Kidney (tissue), 14 donors: ENCODE measurements around the gene N4BP2L1. TPM values are rescaled to one million over a fixed set of nuclear protein-coding genes. Genes with fewer than 3 reads are reported as not detected.
A peak's percentile ranks its signal among the peaks of the same experiment; 100 is the strongest.

Experiments used
- DNase-seq, 5 donors: peaks; one replicate each; pipeline ENCODE4 v3.0.0-alpha.2; 2013 to 2020
- FAIRE-seq: peaks from 2 replicates; lab custom pipeline; 2012; peaks lifted over from hg19 to GRCh38; lab: Jason Lieb, UNC
- H3K27ac ChIP-seq, 2 donors: one replicate each; pipeline ENCODE4 v1.7.0; 2013; ENCODE audit warnings: low read depth in 2 of 2, low read length in 2 of 2, inconsistent platforms in 1 of 2
- H3K27me3 ChIP-seq: one replicate; pipeline ENCODE4 v1.7.1; 2013; ENCODE audit warnings: low read length, inconsistent platforms; ENCODE audit not compliant: control insufficient read depth, insufficient read depth
- H3K36me3 ChIP-seq, 3 donors: one replicate each; pipeline versions ENCODE4 v1.7.0 to v1.7.1; 2013; ENCODE audit warnings: low read length in 3 of 3, control low read depth in 1 of 3, inconsistent platforms in 1 of 3; ENCODE audit not compliant: insufficient read depth in 3 of 3, control insufficient read depth in 2 of 3
- H3K4me1 ChIP-seq, 3 donors: one replicate each; pipeline versions ENCODE4 v1.7.0 to v1.7.1; 2013; ENCODE audit warnings: low read length in 3 of 3, inconsistent platforms in 1 of 3, low read depth in 1 of 3; ENCODE audit not compliant: control insufficient read depth in 2 of 3, insufficient read depth in 2 of 3
- H3K4me3 ChIP-seq, 3 donors: one replicate each; pipeline versions ENCODE4 v1.7.0 to v1.8.1; 2013; ENCODE audit warnings: low read length in 3 of 3, control low read depth in 1 of 3, inconsistent platforms in 1 of 3
- H3K9ac ChIP-seq, 3 donors: one replicate each; pipeline versions ENCODE4 v1.7.0 to v1.7.1; 2013; ENCODE audit warnings: low read length in 3 of 3, control low read depth in 1 of 3, inconsistent platforms in 1 of 3
- H3K9me3 ChIP-seq, 3 donors: one replicate each; pipeline versions ENCODE4 v1.7.0 to v1.7.1; 2013; ENCODE audit warnings: low read length in 3 of 3, control low read depth in 1 of 3, inconsistent platforms in 1 of 3; ENCODE audit not compliant: control insufficient read depth in 2 of 3, insufficient read depth in 1 of 3
- intact Hi-C: fragments of 100-400 bp; cut with DNase I; formaldehyde crosslinking; loops from one replicate; pipeline ENCODE4 v1.11.1; 2022
- polyA plus RNA-seq: library from polyadenylated mRNA; stranded (reverse); fragments of 350-450 nt; fragmentation: Illumina TruSeq; extraction: RNeasy Lipid Tissue Mini Kit (QIAGEN cat#74804); gene quantifications from one replicate; pipeline ENCODE4 v1.2.3, GENCODE V29; 2014; ENCODE audit warnings: low read depth, low replicate concordance; ENCODE audit not compliant: insufficient read depth
- total RNA-seq: library from RNA; stranded (reverse); fragmentation: NEBNext Ultra II Directional; extraction: Animal tissue kit (Norgen Biotek cat#: 25700); gene quantifications from one replicate; pipeline ENCODE4 v1.2.1, GENCODE V29; 2021
- TF ChIP-seq, protein P1 (sequence below): IDR thresholded peaks from 3 replicates; pipeline ENCODE4 v1.5.1; 2012; ENCODE audit warnings: mild to moderate bottlenecking, moderate library complexity, borderline replicate concordance; ENCODE audit not compliant: insufficient read depth; ENCODE audit errors: extremely low read depth
- donor health status: control.
- donor health status: control.
- donor health status: control.
- donor health status: control.
- donor health status: control.
- donor health status: DM: yes; HTN: yes; CAD: no.
- donor health status: Normal renal cell carcinoma (clear cell type).

N4BP2L1 gene
- total and polyA plus RNA-seq, 2 donors from 2014 or later, result 10.1 to 14.5 TPM

DNA sequence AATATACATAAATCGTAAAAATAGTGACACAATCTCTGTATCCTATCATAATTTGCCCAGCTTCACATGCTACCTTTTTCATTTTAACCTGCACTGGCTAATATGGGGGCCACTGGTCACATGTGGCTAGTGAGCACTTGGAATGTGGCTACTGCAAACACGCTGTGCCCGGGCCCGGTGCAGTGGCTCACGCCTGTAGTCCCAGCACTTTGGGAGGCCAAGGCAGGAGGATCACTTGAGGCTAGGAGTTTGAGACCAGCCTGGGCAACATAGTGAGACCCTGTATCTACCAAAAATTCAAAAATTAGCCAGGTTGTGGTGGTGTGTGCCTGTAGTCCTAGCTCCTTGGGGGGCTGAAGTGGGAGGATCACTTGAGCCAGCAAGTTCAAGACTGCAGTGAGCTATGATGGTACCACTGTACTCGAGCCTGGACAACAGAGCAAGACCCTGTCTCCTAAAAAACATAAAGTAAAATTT lies 1.5 kb upstream of the N4BP2L1 start:
- Histone ChIP-seq H3K4me1 (peaks cover 0 to 10% (median 4%) of the 10 kb centered on the region in 3 donors), H3K27me3 (no peaks in the 10 kb centered on the region), H3K4me3 (no peak overlapping the region), H3K36me3 (peaks cover 0 to 3% (median under 1%) of the 10 kb centered on the region in 3 donors), H3K9ac (no peak overlapping the region), H3K27ac (no peak overlapping the region), H3K9me3 (no peaks in the 10 kb centered on the region)
- intact Hi-C loops, result no loop called here
- TF ChIP-seq, protein P1, sequence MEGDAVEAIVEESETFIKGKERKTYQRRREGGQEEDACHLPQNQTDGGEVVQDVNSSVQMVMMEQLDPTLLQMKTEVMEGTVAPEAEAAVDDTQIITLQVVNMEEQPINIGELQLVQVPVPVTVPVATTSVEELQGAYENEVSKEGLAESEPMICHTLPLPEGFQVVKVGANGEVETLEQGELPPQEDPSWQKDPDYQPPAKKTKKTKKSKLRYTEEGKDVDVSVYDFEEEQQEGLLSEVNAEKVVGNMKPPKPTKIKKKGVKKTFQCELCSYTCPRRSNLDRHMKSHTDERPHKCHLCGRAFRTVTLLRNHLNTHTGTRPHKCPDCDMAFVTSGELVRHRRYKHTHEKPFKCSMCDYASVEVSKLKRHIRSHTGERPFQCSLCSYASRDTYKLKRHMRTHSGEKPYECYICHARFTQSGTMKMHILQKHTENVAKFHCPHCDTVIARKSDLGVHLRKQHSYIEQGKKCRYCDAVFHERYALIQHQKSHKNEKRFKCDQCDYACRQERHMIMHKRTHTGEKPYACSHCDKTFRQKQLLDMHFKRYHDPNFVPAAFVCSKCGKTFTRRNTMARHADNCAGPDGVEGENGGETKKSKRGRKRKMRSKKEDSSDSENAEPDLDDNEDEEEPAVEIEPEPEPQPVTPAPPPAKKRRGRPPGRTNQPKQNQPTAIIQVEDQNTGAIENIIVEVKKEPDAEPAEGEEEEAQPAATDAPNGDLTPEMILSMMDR, result no peak
- FAIRE-seq (no peak), DNase-seq (no peak)

DNA sequence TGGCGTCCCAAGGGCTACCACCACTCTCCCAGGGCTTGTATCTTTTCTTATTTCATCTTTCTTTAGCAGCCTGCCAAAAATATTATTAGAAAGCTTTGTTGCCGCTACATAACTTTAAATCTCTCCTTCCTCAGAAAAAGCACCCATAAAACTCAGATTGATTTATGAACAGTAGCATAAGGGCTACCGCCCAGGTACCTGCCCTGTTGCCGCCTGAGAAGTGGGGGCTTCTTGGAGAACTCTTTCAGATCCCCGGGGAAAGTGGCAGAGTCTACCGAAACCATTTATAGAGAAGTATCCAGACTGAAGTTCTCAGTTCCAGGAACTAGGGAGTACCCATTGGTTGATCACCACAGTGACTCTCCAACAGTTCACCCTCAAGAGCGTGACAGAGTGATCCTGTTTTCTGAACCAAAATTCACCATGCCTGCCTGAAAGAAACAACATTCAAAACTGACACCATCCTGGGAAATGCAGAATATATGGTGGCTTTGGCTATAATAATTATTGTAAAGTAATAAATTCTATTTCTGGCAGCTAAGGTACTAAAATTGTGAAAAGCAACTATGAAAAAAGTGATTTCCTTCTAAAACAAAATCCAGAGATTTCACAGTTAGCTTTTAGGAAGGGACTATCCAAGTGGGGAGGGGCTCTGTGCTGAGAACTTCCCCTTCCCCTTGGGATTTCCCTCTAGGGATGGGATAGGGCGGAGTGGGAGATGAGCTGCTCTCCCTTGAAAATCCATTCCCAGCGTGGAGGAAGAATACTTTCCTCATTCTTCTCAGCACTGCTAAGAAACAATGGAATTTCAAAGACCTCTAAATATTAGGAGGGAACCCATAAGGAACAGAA lies 877 bp upstream of the N4BP2L1 start:
- peak overlapping the region in 2 of 3 donors; percentile 39 to 70 for H3K9ac ChIP-seq
- FAIRE-seq, result no peak
- H3K36me3 ChIP-seq, result peaks cover 0 to 3% (median 0%) of the 10 kb centered on the region in 3 donors
- no peaks in the 10 kb centered on the region for H3K27me3 ChIP-seq
- peak overlapping the region; percentile 76 to 89 for H3K27ac ChIP-seq
- peaks cover 0 to 10% (median 4%) of the 10 kb centered on the region in 3 donors for H3K4me1 ChIP-seq
- H3K9me3 ChIP-seq, result no peaks in the 10 kb centered on the region
- H3K4me3 ChIP-seq, result peak overlapping the region; percentile 65 to 70 (median 69)
- TF ChIP-seq, protein P1, result no peak
- intact Hi-C loops, result no loop called here
- peak in 1 of 5 donors; percentile 43 for DNase-seq

DNA sequence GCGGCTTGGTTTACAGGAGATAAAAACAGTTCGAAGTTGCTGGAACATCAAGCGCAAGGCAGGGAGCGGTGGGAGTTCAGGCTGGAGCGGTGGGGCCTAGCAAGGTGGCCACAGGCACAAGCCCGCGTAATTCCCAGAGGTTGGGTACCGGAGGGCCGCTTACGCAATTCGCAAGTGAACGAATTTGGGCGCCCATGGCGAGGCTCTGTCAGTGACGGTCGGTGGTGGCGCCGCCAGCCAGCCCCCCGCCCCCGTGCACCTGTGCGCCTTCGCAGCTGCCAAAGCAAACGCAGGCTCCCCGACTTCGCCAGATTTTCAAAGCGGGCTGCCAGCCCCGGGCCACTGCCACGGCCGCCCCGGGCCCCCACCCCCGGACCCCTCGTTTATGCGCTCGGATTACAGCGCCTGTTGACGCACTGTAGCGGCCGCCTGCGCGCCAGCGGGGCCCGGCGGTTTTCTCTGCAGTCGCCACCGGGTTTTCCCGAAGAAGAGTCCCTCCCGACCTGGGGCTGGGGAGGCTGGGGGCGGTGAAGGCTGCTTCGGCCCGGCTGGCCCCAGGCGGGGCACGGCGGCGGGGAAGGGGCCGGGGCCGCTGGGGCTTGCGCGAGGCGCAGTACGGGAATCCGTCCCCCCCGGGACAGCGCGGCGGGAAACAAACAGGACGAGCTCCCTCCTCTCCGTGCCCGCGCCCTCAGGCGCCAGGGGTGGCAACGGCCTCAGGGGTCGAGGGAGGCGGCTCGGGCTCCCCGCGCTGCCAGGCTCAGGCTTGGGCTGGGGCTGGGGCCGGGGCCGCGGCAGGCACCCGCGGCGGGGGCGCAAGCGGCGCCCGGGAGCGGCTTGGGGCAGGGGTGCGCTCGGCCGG lies 709 bp downstream of the N4BP2L1 start:
- DNase-seq, result peak; percentile 56 to 81 (median 68)
- intact Hi-C loops, result no loop called here
- peak overlapping the region; percentile 5 to 65 (median 19) for H3K9ac ChIP-seq

More for the DNA sequence above, 709 bp downstream of the N4BP2L1 start:
- no peak for FAIRE-seq
- H3K9me3 ChIP-seq, result no peaks in the 10 kb centered on the region
- H3K4me1 ChIP-seq, result peaks cover 0 to 10% (median 4%) of the 10 kb centered on the region in 3 donors
- H3K27me3 ChIP-seq, result no peaks in the 10 kb centered on the region
- H3K36me3 ChIP-seq, result peaks cover 0 to 2% (median 0%) of the 10 kb centered on the region in 3 donors
- H3K4me3 ChIP-seq, result peak overlapping the region; percentile 65 to 72 (median 69)
- peak overlapping the region; percentile 76 to 89 for H3K27ac ChIP-seq
- TF ChIP-seq, protein P1, result no peak
